Gastrocnemius medialis (tissue), 4 donors: ENCODE data around the gene KLHL40.

Source experiments
- POLR2A ChIP-seq, 2 donors: fragments of 450-650 bp; IDR thresholded peaks; one replicate each; pipeline ENCODE4 v1.6.1; 2017; ENCODE audit warnings: antibody characterized with exemption in 2 of 2, mild to moderate bottlenecking in 2 of 2, moderate library complexity in 2 of 2
- TF ChIP-seq, protein P1 (sequence below), 5 experiments: fragments of 450-650 bp in 3 of 5; fragments of 200-600 bp in 2 of 5; sonication (generic) in 2 of 5; IDR thresholded peaks in 4 of 5; conservative IDR thresholded peaks in 1 of 5; 1 replicate in 4 of 5; 2 replicates in 1 of 5; pipeline ENCODE4 v1.5.1; 2016 to 2019; ENCODE audit warnings: antibody characterized with exemption in 5 of 5, mild to moderate bottlenecking in 3 of 5, moderate library complexity in 3 of 5

DNA sequence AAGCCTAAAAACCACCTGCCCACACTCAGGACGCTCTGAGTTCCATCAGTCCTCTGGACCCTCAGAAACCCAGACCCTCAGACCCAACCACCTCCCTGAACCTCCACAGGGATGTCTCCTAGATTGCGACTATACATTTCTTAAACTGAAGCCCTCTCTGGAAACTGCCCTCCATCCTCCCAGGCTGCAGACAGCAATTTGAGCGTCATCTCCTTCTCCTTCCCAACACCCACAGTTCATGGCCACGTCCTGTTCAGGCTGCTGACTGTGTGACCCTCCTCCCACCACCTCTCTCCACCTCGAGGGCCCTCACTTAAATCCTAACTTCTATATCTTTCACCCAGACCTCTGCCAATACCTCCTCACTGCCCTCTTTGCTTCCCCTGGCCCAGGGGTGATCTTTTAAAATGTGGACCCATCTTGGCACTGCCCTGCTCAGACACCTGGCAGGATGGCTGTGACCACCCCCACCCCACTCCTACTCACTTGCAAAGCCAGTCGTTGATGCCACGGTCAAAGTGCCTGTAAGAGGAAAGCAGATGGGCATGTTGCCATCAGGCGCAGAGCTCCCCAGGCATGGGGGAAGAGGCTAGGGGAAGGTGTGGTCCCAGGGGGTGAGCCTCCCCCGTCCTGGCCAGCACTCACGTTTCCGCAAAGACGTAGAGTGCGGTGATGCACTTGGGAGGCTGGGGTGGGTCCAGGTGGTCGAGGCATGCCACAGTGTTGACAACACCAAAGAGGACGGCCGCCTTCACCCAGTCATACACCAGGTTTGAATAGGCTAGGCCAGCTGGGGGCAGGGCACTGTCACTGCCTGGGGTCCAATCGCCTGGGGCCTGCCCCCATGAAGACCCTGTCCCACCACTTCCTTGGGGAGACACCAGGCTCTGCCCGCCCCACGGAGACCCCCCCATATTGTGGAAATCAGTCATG is 11.3 kb downstream of the KLHL40 start:
- TF ChIP-seq, protein P1, sequence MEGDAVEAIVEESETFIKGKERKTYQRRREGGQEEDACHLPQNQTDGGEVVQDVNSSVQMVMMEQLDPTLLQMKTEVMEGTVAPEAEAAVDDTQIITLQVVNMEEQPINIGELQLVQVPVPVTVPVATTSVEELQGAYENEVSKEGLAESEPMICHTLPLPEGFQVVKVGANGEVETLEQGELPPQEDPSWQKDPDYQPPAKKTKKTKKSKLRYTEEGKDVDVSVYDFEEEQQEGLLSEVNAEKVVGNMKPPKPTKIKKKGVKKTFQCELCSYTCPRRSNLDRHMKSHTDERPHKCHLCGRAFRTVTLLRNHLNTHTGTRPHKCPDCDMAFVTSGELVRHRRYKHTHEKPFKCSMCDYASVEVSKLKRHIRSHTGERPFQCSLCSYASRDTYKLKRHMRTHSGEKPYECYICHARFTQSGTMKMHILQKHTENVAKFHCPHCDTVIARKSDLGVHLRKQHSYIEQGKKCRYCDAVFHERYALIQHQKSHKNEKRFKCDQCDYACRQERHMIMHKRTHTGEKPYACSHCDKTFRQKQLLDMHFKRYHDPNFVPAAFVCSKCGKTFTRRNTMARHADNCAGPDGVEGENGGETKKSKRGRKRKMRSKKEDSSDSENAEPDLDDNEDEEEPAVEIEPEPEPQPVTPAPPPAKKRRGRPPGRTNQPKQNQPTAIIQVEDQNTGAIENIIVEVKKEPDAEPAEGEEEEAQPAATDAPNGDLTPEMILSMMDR (IDR thresholded peaks at IDR 0.05 in 4 of 5, conservative IDR thresholded peaks at IDR 0.05 in 1 of 5): no peak
- no peak for TF ChIP-seq POLR2A (IDR thresholded peaks at IDR 0.05)
